Inflammatory macrophage treated with lipopolysaccharide for 4 hours (primary cell): ENCODE results near the gene MYOM1.

Experiments used
- DNase-seq: peaks from one replicate; pipeline ENCODE4 v3.0.0-alpha.2; 2020

Gene MYOM1

GRCh38 chr18:3114451-3114850, 105.3 kb downstream of the MYOM1 start:
- no peak for DNase-seq

- no peak for DNase-seq
Measured at GRCh38 chr18:3114026-3114425, 105.7 kb downstream of the MYOM1 start.

GRCh38 chr18:3111523-3112240, 108.1 kb downstream of the MYOM1 start:
- DNase-seq: no peak

- DNase-seq: no peak
Measured at GRCh38 chr18:3110034-3110752, 109.6 kb downstream of the MYOM1 start.

- no peak for DNase-seq
Measured at GRCh38 chr18:3107740-3108151, 112.0 kb downstream of the MYOM1 start.

- DNase-seq: peak; percentile 85
Measured at GRCh38 chr18:3104190-3105054, 115.3 kb downstream of the MYOM1 start.

- no peak for DNase-seq
Measured at GRCh38 chr18:3103576-3103975, 116.2 kb downstream of the MYOM1 start.

GRCh38 chr18:3102983-3103382, 116.8 kb downstream of the MYOM1 start:
- DNase-seq: no peak

- DNase-seq: no peak
Measured at GRCh38 chr18:3100498-3101132, 119.2 kb downstream of the MYOM1 start.

- DNase-seq: no peak
Measured at GRCh38 chr18:3099327-3099726, 120.4 kb downstream of the MYOM1 start.

- DNase-seq: no peak
Measured at GRCh38 chr18:3097082-3097481, 122.7 kb downstream of the MYOM1 start.

- no peak for DNase-seq
Measured at GRCh38 chr18:3095921-3096320, 123.8 kb downstream of the MYOM1 start.

GRCh38 chr18:3094338-3094684, 125.5 kb downstream of the MYOM1 start:
- no peak for DNase-seq

GRCh38 chr18:3093624-3094337, 126.0 kb downstream of the MYOM1 start:
- no peak for DNase-seq

- no peak for DNase-seq
Measured at GRCh38 chr18:3092727-3093126, 127.0 kb downstream of the MYOM1 start.

GRCh38 chr18:3089579-3089978, 130.2 kb downstream of the MYOM1 start:
- no peak for DNase-seq

- no peak for DNase-seq
Measured at GRCh38 chr18:3088449-3088848, 131.3 kb downstream of the MYOM1 start.

- no peak for DNase-seq
Measured at GRCh38 chr18:3086871-3087270, 132.9 kb downstream of the MYOM1 start.

- DNase-seq: no peak
Measured at GRCh38 chr18:3085612-3086011, 134.2 kb downstream of the MYOM1 start.

- no peak for DNase-seq
Measured at GRCh38 chr18:3084206-3084605, 135.6 kb downstream of the MYOM1 start.

- DNase-seq: no peak
Measured at GRCh38 chr18:3083766-3084165, 136.0 kb downstream of the MYOM1 start.

- no peak for DNase-seq
Measured at GRCh38 chr18:3081584-3081991, 138.2 kb downstream of the MYOM1 start.

- DNase-seq: no peak
Measured at GRCh38 chr18:3079653-3080052, 140.1 kb downstream of the MYOM1 start.
